Ovary (tissue), 3 donors: ENCODE measurements around the gene HAPLN1.

ENCODE experiments used
- POLR2A ChIP-seq: fragments of 450-650 bp; IDR thresholded peaks from one replicate; pipeline ENCODE4 v1.6.1; 2017; ENCODE audit warnings: antibody characterized with exemption, mild to moderate bottlenecking, moderate library complexity
- TF ChIP-seq, protein P1 (sequence below), 3 donors: fragments of 450-650 bp in 2 of 3; fragments of 200-600 bp in 1 of 3; IDR thresholded peaks; one replicate each; pipeline versions ENCODE4 v1.5.1 to v1.8.0; 2016 to 2022; ENCODE audit warnings: antibody characterized with exemption in 3 of 3, mild to moderate bottlenecking in 1 of 3
- donor health status: DM: no; HTN: no; CAD: no.

DNA sequence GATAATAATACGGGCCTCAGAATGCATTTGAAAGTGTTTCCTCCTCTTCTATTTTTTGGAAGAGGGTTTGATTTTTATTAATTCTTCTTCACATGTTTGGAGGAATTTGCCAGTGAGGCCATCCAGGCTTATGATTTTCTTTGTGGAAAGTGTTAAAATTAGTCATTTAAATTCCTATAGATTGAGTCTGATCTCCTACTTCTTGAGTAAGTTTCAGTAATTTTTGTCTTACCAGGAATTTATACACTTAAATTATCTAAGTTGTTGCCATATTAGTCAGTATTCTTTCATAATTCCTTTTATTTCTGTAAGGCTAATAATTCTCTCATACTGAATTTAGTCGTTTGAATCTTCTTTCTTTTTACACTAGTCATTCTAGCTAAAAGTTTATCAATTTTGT, 25.2 kb upstream of the HAPLN1 start:
- TF ChIP-seq POLR2A: no peak
- TF ChIP-seq, protein P1, sequence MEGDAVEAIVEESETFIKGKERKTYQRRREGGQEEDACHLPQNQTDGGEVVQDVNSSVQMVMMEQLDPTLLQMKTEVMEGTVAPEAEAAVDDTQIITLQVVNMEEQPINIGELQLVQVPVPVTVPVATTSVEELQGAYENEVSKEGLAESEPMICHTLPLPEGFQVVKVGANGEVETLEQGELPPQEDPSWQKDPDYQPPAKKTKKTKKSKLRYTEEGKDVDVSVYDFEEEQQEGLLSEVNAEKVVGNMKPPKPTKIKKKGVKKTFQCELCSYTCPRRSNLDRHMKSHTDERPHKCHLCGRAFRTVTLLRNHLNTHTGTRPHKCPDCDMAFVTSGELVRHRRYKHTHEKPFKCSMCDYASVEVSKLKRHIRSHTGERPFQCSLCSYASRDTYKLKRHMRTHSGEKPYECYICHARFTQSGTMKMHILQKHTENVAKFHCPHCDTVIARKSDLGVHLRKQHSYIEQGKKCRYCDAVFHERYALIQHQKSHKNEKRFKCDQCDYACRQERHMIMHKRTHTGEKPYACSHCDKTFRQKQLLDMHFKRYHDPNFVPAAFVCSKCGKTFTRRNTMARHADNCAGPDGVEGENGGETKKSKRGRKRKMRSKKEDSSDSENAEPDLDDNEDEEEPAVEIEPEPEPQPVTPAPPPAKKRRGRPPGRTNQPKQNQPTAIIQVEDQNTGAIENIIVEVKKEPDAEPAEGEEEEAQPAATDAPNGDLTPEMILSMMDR (IDR thresholded peaks at IDR 0.05): no peak
